ENCODE results near the gene DDOST. TPM values are rescaled to one million over a fixed set of nuclear protein-coding genes. Genes with fewer than 3 reads are reported as not detected.

Gene DDOST
- 199 and 276 TPM in 2 replicates for total RNA-seq

DNA sequence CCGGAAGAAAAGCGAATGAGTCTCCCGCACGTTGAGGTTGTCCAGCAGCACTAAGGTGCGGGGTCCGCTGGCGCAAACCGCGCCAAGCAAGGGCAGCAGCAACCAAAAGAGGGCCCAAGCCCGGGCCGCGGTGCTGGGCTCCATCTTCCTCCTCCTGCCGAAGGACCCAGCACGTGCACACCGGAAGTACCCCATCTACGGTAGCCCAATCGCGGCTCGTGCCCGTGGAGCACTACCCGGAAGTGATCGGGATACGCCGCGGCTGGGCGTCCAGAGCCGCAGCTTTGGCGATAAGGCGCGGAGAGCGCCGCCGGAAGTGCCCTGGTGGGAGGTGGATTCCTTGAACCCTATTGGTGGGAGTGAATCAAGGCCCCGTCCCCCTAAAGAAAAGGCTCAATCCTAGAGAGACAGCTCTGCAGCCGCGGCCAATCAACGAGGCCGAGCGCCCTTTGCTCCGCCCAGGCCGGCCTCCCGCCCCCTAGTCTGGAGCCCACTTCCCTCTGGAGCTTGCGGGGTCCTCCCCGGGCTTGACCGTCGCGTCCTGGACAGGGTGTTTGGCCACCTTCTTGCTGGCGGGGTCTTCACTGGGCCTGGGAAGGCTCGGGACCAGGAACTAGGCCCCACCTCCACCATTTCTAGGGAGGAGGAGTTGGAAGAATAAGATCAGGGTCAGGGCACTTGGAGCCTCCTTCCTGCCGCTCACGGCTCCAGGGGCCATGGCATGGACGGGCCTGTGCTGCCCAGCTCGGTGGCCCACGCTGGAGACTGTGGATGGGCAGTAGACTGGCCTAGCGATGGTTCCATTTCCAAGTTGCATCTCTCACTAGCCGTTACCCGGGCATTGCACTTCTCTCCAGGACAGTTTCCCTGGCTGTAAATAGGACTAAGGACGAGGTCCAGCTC, at the start of gene DDOST:
Gene DDOST, minus strand, starts transcription at position 163 of the 903 bp plus-strand sequence. Its CDS starts 19 bp downstream, at position 144.

DNA sequence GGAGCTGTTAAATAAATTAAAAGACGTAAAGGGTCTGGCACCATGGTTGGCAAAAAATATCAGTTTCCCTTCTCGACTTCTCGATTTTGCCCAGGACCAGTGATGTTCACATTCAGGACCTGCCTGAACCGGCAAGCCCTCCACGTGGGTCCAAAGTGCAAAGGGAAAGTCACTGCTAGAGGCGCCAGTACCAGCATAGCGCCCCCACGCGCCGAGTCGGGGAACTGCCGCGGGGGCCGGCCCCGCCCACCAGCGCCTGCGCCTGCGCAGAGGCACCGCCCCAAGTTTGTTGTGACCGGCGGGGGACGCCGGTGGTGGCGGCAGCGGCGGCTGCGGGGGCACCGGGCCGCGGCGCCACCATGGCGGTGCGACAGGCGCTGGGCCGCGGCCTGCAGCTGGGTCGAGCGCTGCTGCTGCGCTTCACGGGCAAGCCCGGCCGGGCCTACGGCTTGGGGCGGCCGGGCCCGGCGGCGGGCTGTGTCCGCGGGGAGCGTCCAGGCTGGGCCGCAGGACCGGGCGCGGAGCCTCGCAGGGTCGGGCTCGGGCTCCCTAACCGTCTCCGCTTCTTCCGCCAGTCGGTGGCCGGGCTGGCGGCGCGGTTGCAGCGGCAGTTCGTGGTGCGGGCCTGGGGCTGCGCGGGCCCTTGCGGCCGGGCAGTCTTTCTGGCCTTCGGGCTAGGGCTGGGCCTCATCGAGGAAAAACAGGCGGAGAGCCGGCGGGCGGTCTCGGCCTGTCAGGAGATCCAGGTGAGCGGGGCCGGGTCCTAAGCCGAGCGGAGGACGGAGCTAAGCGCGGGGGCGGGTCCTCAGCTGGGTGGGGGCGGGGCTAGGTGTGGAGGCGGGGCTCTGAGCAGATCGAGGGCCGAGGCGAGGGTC, 27.7 kb downstream of the DDOST start, which contains the start of gene PINK1:
Gene PINK1, plus strand, starts transcription at position 269 of the 875 bp plus-strand sequence. Its CDS starts 91 bp downstream, at position 360.

Other genes with a start within 250 kb of the DDOST start
- gene CAMK2N1, start 175.2 kb downstream of the DDOST start, total RNA-seq, result 9.2 and 12.2 TPM in 2 replicates
- 26.5 and 28.8 TPM in 2 replicates for gene MUL1, start 153.2 kb downstream of the DDOST start, total RNA-seq
- 0.07 TPM in 1 of 2 replicates, not detected in the other for gene FAM43B, start 108.8 kb downstream of the DDOST start, total RNA-seq
- 18.5 and 22.1 TPM in 2 replicates for gene CDA, start 72.3 kb downstream of the DDOST start, total RNA-seq
- gene PINK1, start 27.9 kb downstream of the DDOST start, total RNA-seq, result 31.7 and 34.6 TPM in 2 replicates
- gene KIF17, start 56.6 kb upstream of the DDOST start, total RNA-seq, result 0.21 and 0.74 TPM in 2 replicates
- gene SH2D5, start 71.3 kb upstream of the DDOST start, total RNA-seq, result 8.5 and 15.4 TPM in 2 replicates
- gene HP1BP3, start 125.9 kb upstream of the DDOST start, total RNA-seq, result 96.0 and 109 TPM in 2 replicates